Mononuclear cell (primary cell): ENCODE measurements around the gene GRIK4. TPM values are rescaled to one million over a fixed set of nuclear protein-coding genes. Genes with fewer than 3 reads are reported as not detected.

Source experiments
- H3K27me3 ChIP-seq: 2 replicates; pipeline ENCODE4 v1.6.0; 2011; ENCODE audit warnings: low read length, control low read depth; ENCODE audit not compliant: insufficient read depth
- H3K4me1 ChIP-seq: 2 replicates; pipeline ENCODE4 v1.5.1; 2011; ENCODE audit warnings: mild to moderate bottlenecking, low read length, control low read depth; ENCODE audit not compliant: insufficient read depth
- H3K4me3 ChIP-seq: 2 replicates; pipeline ENCODE4 v1.5.1; 2011; ENCODE audit warnings: mild to moderate bottlenecking, low read length, moderate library complexity
- H3K9me3 ChIP-seq: 2 replicates; pipeline ENCODE4 v1.5.1; 2011; ENCODE audit warnings: low read depth, mild to moderate bottlenecking, control low read depth, low read length
- total RNA-seq: library from RNA; depleted of rRNA; stranded (reverse); fragments of >200 nt; gene quantifications from one replicate; pipeline ENCODE4 v1.2.3, GENCODE V29; 2012

GRIK4 gene
- total RNA-seq, 1 donor = 0.21 TPM

DNA sequence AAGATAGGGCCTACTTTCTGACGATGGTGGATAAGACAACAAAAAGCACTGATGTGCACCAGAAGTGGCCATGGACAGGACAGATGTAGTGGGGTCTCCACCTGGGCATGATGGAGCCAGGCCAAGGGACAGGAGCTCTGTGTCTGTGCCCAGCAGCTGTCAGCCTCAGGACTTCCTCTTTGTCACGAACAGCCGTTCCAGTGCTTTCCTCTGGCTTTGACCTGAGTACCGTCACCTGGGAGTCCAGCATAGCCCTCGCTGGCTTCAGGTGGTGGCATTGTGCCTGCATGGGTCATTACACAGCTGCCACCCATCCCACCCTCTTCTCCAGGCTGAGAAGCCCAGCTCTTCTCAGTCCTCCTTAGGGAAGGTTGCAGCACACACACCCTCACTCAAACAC lies 137.8 kb downstream of the GRIK4 start:
- no peaks in the 10 kb centered on the region for H3K4me1 ChIP-seq
- H3K4me3 ChIP-seq = no peak overlapping the region
- no peaks in the 10 kb centered on the region for H3K9me3 ChIP-seq
- no peaks in the 10 kb centered on the region for H3K27me3 ChIP-seq

DNA sequence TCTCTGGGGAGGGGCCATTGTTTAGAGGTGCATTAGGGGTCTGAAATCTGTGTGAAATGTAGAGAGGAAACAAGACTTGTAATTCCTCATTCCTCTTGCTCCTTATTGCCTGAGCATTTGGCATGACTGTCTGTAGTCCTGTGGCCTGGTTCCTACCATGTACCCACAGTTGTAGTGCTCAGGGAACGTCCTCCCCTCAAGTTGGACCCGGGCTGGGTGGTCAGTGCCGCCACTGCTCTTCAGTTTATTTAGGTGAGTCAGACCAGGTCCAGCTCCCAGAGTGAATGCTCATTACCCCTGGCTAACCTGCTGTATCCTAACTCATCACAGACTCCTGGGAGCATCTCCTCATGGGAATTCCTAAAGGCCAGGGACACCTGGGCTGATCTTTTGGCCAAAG lies 139.8 kb downstream of the GRIK4 start:
- Histone ChIP-seq H3K27me3 (no peaks in the 10 kb centered on the region), H3K4me3 (no peak overlapping the region), H3K4me1 (no peaks in the 10 kb centered on the region), H3K9me3 (no peaks in the 10 kb centered on the region)

GRCh38 chr11:120651836-120652235 lies 140.3 kb downstream of the GRIK4 start:
- Histone ChIP-seq H3K27me3 (no peaks in the 10 kb centered on the region), H3K9me3 (no peaks in the 10 kb centered on the region), H3K4me3 (no peak overlapping the region), H3K4me1 (no peaks in the 10 kb centered on the region)

DNA sequence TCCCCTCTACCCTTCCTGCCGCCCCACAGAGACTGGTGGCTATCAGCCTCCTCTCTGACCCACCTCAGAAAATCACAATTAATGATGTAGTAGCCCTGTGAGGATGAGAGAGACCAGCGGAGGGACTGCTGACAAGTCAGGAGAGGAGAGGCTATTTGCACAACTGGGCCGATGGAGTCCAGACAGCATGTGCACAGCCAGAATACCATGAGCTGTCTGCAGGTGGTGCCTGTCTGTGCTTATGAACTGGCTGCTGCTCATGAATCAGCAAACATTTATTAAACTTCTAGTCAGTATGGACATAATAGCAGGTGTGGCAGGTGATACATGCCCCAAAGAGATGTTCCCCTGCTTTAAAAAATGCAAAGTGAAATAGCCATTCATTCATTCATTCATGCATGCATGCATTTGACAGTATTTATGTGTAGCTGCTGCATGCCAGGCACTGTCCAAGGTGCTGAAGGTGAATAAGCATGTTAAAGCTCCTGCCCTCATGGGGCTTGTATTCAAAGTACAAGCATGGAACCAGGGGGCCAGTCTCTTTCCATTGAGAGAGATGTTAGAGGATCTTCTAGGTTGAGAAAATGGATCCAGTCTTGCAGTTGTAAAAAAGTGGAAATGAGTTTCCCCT lies 141.3 kb downstream of the GRIK4 start:
- H3K4me1 ChIP-seq = no peaks in the 10 kb centered on the region
- H3K4me3 ChIP-seq = no peak overlapping the region
- no peaks in the 10 kb centered on the region for H3K9me3 ChIP-seq

GRCh38 chr11:120655589-120655988 lies 144.0 kb downstream of the GRIK4 start:
- Histone ChIP-seq H3K4me1 (no peaks in the 10 kb centered on the region), H3K9me3 (no peaks in the 10 kb centered on the region), H3K27me3 (no peaks in the 10 kb centered on the region), H3K4me3 (no peak overlapping the region)

More for the DNA sequence above, 141.3 kb downstream of the GRIK4 start:
- H3K27me3 ChIP-seq = no peaks in the 10 kb centered on the region

DNA sequence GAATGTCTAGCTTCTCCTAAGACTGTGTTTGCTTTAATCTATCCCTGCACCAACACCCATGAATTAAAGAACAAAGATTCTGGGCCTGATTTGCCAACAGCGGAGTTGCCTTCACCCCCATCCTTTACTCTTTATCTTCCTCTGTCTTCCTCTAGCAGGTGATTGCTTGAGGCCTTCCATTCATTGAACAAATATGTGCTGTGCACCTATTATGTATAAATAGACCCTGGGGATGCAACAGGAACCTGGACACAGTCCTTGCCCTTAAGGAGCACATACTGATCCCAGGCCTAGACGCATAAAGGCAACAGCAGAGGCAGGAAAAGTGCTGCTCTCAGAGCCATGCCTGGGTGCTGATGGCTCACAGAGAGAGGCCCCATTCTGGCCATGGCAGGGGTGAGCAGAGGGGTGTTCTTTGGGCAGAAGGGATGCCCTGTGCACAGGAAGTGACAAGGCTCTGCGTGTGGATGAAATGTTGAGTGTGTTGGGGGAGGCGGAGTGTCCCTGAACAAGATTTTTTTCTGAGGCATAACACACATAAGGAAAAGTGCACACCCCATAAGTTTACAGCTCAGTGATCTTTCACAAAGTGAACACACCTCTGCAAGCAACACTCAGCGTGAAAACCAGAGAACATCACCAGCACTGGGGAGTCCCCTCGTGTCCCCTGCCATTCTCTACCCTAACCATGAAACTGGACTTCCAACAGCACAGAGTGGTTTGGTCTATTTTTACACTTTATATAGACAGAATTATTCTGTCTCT lies 145.9 kb downstream of the GRIK4 start:
- no peaks in the 10 kb centered on the region for H3K9me3 ChIP-seq
- H3K4me1 ChIP-seq = no peaks in the 10 kb centered on the region
- no peak overlapping the region for H3K4me3 ChIP-seq
- H3K27me3 ChIP-seq = no peaks in the 10 kb centered on the region

- no peak overlapping the region for H3K4me3 ChIP-seq
These were observed 146.5 kb downstream of the GRIK4 start for GRCh38 chr11:120658071-120658423.

GRCh38 chr11:120659076-120659475 lies 147.5 kb downstream of the GRIK4 start:
- no peaks in the 10 kb centered on the region for H3K9me3 ChIP-seq
- H3K27me3 ChIP-seq = no peaks in the 10 kb centered on the region
- no peak overlapping the region for H3K4me3 ChIP-seq
- H3K4me1 ChIP-seq = no peaks in the 10 kb centered on the region

More at GRCh38 chr11:120658071-120658423, 146.5 kb downstream of the GRIK4 start:
- Histone ChIP-seq H3K27me3 (no peaks in the 10 kb centered on the region), H3K4me1 (no peaks in the 10 kb centered on the region), H3K9me3 (no peaks in the 10 kb centered on the region)

- Histone ChIP-seq H3K4me1 (no peaks in the 10 kb centered on the region), H3K27me3 (no peaks in the 10 kb centered on the region)
These were observed 148.5 kb downstream of the GRIK4 start for GRCh38 chr11:120660024-120660565.

DNA sequence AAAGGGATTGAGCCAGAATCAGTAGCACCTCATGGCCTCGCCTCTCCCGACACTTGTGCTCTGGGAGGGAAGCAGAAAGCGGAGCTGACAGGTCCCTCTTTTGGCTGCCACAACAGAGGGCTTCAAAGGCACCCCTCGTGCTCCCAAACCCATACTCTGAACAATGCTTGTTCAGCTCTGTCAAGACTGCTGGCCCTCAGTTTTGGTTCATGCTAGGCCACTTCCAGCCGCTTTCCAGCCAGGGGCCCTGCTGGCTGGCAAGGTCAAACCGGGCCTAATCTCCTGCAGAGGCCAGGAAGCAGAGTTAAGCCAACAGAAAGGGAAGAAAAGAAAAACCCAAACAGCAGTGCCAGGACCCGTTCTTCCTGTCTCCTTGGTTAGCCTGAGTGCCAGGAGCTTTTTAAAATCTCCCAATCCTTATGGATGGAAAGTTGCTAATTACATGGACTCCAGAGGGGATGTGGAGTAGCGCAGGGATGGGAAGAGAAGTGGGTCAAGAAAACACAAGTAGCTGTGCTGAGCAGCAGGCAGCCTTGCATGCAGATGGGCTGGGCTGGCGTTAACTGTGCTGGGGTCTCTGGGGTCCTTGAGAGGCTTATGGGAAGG lies 150.6 kb downstream of the GRIK4 start:
- Histone ChIP-seq H3K4me3 (no peak overlapping the region), H3K4me1 (no peaks in the 10 kb centered on the region), H3K27me3 (no peaks in the 10 kb centered on the region), H3K9me3 (no peaks in the 10 kb centered on the region)

More at GRCh38 chr11:120660024-120660565, 148.5 kb downstream of the GRIK4 start:
- Histone ChIP-seq H3K4me3 (no peak overlapping the region), H3K9me3 (no peaks in the 10 kb centered on the region)

DNA sequence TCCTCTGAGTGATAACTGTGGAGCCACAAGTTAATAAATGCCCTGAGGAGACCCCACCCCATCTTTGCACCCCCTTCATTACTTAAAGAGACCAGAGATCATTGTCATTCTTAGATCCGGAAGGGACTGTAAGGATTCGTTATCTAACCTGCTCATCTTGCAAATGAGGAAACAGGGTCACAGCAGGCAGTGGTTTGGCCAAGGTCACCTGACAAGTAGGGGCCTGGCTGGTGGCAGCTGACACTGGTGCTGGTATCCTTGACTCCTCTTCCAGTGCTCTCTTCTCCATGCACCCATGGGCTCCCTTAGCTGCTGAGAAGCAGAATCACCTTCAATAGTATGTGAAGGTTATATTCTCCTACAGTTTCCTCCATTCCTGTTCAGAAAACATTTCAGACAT lies 151.6 kb downstream of the GRIK4 start:
- Histone ChIP-seq H3K4me1 (no peaks in the 10 kb centered on the region), H3K27me3 (no peaks in the 10 kb centered on the region), H3K9me3 (no peaks in the 10 kb centered on the region), H3K4me3 (no peak overlapping the region)

DNA sequence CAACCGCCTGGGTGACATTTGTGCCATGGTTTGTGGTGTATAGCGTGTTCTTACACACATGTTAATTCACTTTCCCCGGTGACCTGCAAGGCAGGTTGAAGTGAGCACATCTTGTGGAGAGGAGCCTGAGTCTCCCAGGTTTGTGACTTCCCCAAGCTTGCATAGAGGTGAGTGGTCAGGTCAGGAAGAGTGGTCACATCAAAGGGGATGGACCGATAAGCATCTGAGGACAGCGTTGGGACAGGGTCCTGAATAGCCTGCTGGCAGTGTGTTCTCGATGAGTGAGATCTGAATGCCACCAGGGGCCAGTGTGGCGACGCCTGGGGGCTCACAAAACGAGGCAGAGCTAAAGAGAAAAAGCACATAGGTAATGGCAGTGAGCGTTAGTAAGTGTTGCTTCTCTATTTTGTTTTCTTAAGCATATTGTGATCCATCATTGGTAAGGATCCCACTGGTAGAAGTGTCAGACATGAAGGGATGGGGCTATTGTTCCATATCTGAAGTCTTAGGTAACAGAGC lies 154.6 kb downstream of the GRIK4 start:
- H3K4me3 ChIP-seq = no peak overlapping the region
- H3K4me1 ChIP-seq = no peaks in the 10 kb centered on the region
- H3K27me3 ChIP-seq = peaks cover 2% of the 10 kb centered on the region
- H3K9me3 ChIP-seq = no peaks in the 10 kb centered on the region

DNA sequence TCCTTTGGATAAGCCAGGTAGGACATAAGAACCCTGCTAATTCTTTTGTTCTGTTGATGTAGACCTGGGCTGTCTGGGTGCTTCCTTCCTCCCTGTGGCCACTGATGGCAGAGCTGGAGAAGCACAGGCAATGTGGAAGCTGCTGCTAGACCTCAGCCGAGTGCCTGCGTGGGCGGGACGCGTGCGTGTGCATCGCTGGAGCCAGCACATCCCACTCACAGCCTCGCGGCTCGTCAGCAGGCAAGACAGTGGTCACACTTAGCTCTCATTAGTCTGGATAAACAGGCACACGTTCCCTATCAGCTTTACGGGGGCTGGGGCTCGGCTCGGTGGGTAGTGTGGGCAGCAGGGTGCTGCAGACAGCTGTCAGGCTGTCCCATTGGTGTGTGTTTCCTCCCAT lies 155.7 kb downstream of the GRIK4 start:
- Histone ChIP-seq H3K4me3 (no peak overlapping the region), H3K27me3 (peaks cover 2% of the 10 kb centered on the region), H3K9me3 (no peaks in the 10 kb centered on the region), H3K4me1 (no peaks in the 10 kb centered on the region)

DNA sequence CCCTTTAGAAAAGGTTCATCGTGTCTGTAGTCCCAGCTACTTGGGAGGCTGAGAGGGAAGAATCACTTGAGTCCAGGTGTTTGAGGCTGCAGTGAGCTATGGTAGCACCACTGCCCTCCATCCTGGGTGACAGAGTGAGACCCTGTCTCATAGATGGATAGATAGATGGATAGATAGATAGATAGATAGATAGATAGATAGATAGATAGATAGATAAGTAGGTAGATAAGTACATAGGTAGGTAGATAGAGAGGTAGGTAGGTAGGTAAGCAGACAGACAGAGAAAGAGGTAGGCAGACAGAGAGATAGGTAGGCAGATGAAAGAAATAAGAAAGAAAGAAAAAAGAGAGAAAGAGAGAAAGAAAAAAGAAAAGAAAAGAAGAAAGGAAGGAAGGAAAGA lies 156.4 kb downstream of the GRIK4 start:
- H3K27me3 ChIP-seq = peaks cover 2% of the 10 kb centered on the region
- no peaks in the 10 kb centered on the region for H3K4me1 ChIP-seq
- H3K4me3 ChIP-seq = no peak overlapping the region
- H3K9me3 ChIP-seq = no peaks in the 10 kb centered on the region

DNA sequence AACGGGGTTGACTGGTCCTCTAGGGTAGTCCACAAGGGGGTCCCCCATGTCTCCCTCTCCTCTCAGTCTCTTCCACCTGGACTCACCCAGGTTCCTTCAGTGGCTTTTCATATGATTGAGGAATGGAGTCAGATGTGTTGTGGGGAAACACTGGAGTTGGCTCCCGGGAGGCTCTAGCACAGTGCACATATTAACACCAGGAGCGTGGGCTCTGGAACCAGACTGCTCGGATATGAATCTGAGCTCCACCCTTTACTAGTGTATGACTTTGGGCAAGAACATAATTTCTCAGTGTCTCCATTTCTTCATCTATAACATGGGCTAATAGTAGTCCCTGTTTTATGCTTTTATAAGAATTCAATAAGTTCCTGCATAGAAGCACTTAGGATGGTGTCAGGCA lies 157.0 kb downstream of the GRIK4 start:
- H3K4me1 ChIP-seq = no peaks in the 10 kb centered on the region
- H3K9me3 ChIP-seq = no peaks in the 10 kb centered on the region
- H3K27me3 ChIP-seq = peaks cover 2% of the 10 kb centered on the region
- no peak overlapping the region for H3K4me3 ChIP-seq
